GM18951 (cell line): ENCODE results near the gene DEFB113.

Experiments
- POLR2A ChIP-seq: IDR thresholded peaks from 4 replicates; pipeline ENCODE4 v1.6.1; 2011; ENCODE audit warnings: mild to moderate bottlenecking; ENCODE audit not compliant: insufficient read length, insufficient read depth; ENCODE audit errors: extremely low read depth
- in situ Hi-C: fragments of 300-500 bp; cut with MboI; formaldehyde crosslinking; loops from one replicate; pipeline ENCODE4 v1.12.0; 2022; ENCODE audit warnings: low sequenced_read_pairs, mixed read lengths, inconsistent platforms; ENCODE audit not compliant: unreplicated experiment

DEFB113 gene

DNA sequence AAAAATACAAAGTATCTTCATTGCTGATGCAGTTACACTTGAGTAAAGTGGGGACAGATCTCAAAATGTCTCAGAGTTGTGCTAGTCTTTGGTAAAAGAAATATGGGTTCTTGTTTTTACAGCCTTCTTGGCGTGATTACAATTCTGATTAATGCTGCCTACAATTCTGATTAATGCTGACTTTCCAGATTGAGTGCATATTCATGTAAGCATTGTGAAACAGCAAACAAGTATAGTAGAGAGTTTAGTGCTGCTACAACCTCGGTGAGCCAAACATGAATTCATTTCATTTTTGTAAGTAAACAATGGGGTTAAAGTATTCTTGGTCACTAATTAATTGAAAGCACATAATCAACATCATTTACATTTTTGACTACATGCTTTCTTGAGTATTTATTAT is at the start of gene DEFB113:
Gene DEFB113 (minus strand): TSS at position 21 of the 400 bp plus-strand sequence. CDS start 0 bp downstream, at position 21.
- in situ Hi-C loops = no loop called here
- TF ChIP-seq POLR2A = no peak

- in situ Hi-C loops = no loop called here
- TF ChIP-seq POLR2A = no peak
These were observed 38.4 kb upstream of the DEFB113 start for GRCh38 chr6:50007819-50008218.

DNA sequence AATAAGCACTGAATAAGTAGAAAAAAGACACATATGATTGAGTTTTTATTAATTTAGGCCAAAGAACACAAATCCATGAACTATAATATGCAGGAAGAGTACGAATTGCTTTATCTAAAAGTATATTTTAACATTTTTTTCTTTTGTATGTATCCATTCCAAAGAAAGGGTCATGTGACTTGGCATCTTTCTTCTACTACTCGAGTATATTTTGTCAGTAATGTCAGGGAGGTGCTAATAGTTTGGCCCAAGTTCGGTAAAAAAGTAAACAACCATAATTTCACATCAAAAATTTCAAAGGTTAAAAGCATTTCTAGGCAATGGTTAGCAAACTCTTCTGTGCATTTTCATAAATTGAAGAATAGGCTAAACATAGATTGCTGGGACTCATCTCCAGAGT is 33.7 kb upstream of the DEFB113 start:
- TF ChIP-seq POLR2A = no peak
- in situ Hi-C loops = no loop called here

DNA sequence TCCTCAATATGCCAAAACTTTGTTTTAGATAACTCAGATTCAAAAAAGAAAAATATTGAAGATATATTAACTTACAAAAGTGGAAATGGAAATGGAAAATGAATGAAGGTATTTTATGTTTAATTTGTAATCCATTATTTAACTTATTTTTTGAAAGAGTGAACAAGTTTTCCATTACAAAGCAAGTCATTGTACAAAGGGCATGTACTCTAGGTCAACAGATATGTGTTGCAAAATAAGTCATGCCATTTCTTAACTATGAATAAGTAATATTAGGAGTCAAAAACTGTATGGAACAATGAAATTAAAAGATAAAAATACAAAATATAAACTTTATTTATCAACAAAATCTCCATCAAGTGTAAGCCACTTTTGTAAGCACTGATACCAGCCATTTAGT is 25.9 kb upstream of the DEFB113 start:
- in situ Hi-C loops = no loop called here
- TF ChIP-seq POLR2A = no peak

GRCh38 chr6:49988900-49989299 is 19.5 kb upstream of the DEFB113 start:
- TF ChIP-seq POLR2A = no peak
- in situ Hi-C loops = no loop called here

DNA sequence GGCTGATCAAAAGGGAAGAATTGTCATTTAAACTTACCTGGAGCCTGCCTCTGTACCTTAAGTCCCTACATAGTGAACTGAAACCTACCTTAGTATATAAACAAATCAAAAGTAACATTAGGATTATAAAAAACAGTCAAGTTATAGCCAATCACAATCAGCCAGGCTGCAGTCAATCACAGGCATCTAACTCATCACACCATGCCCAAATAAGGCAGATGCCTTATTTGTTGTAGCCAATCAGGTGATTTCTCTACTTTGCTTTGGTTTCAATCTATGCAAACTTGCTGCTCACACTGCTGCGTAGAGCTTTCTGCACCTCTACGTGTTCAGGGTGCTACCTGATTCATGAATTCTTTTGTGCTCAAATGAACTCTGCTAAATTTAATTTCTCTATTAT is 18.3 kb upstream of the DEFB113 start:
- no peak for TF ChIP-seq POLR2A
- in situ Hi-C loops = no loop called here

DNA sequence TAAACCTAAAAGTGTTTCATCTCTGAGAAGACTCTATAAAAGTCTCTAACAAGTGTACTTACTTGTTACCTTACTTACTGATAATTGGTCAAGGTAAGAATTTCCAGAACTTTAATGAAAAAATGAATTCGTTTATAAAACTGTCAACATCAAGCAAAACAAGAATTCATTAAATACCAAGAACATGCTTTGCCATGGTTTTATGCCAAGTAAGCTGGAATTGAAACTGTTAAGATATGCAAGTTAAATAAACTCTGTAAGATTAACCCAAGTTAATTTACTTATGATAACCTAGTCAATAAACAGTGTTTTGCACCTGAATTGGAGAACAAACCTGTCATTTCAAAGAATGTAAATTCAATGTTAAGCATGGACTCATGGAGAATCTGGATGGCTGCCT is 17.1 kb upstream of the DEFB113 start:
- in situ Hi-C loops = no loop called here
- no peak for TF ChIP-seq POLR2A

DNA sequence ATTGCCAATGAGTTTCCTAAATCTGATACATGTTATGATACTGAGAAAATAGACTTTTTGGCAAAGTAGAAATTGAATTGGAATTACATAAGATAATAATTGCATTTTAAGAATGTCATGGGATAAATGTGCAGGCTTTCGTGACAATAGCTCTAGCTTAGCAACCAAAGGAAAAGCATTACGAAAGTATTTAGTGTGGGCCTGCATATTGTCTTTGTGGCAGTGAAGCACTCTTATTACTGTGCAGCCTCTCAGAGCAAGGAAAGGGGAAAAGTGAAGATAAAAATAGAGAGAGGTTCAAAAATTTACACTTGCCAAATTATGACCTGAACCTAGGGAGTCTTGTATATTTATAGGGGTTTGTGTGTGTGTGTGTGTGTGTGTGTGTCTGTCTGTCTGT is 12.6 kb upstream of the DEFB113 start:
- TF ChIP-seq POLR2A = no peak
- in situ Hi-C loops = no loop called here

DNA sequence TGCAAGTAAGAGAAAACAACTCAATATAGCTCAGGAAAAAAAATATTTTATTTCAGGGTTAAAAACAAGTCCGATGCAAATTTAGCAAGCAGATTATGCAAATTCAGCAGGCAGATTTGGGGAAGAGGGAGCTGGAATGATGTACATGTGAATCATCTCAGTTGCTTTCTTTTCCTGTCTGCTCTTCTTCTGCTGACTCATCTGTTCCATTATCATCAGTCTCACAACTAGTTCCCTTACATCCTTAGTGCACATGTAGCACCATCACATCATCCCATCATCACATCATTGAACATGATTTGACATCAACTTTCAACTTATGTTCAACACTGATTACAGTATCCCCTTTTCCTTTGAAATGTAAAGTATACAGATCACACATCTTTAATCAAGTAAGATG is 11.5 kb upstream of the DEFB113 start:
- no peak for TF ChIP-seq POLR2A
- in situ Hi-C loops = no loop called here

DNA sequence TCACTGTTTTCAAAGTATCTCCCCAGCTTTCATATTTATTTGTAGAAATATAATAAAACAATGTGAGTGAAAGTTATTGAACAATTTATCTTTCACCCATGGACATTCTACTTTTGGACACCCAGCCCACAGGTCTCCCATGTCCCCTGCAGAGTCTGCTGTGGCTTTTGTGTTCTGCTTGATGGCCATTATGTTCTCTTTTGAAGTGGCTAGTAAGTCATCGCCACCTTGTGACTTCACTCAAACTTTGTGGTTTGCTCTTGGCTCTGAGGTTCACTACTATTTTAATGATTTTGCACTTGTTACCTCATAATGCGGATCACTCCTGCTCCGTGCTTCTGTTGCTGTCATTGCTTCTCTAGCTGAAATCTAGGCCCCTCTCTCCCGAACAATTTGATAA is 10.2 kb upstream of the DEFB113 start:
- TF ChIP-seq POLR2A = no peak

DNA sequence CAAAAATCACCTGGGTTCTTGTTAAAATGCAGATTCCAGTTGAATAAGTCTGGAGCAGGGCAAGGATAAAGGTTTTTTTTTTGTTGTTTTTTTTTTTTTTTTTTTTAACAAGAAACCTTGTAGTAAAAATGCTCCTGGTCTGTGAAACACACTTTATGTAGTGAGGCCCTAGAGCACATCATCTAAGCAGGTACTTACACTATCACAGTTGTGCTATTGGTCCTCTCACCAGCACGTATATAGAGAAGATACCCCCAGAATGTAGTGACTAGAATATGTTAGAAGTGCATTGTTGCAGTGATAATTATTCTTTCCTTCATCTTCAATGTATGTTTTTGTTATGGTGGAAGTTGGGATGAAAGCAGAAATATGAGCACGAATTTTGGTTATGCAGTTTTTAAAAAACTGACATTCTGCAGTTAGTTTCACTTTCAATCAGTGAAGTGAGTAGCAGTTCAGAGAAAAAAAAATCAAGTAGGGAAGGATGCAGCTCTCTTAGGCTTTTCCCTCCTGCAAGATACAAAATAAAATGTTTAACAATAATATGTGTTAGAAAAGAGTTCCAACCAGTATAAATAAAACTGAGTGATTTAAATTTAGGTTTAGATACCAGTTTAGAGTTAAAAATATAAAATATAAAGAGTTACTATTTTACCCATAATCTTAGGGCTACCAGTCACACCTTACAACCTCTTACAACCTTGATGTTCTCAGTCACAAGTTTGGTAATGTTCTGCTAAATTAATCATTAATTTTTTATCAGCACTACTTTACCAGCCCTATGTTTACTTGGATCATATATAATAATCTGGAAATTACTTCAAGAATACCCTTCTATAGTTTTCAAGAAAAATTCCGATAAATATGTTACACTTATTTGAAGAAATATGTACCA is 9.2 kb upstream of the DEFB113 start:
- in situ Hi-C loops = no loop called here
- TF ChIP-seq POLR2A = no peak

More for the DNA sequence above, 10.2 kb upstream of the DEFB113 start:
- in situ Hi-C loops = no loop called here

GRCh38 chr6:49966823-49967222 is 2.6 kb downstream of the DEFB113 start:
- no peak for TF ChIP-seq POLR2A
- in situ Hi-C loops = no loop called here

DNA sequence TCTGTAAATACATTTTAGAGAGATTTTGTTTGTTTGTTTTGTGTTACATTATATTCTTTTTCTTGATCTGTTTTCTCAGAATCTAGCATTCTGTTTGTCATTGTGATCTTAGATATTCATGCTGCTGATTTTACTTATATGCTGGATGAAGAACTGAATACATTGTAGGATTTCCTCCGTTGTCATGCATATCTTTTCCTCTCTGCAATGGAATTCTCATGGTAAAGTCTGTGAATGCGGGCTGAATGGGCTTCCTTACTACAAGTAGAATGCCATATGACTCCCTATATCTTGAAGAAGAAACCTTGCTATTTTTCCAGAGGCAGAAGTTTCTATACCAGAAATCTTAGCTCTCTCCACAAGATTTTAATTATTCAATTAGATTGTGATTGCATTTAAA is 3.1 kb downstream of the DEFB113 start:
- no peak for TF ChIP-seq POLR2A
- in situ Hi-C loops = no loop called here

DNA sequence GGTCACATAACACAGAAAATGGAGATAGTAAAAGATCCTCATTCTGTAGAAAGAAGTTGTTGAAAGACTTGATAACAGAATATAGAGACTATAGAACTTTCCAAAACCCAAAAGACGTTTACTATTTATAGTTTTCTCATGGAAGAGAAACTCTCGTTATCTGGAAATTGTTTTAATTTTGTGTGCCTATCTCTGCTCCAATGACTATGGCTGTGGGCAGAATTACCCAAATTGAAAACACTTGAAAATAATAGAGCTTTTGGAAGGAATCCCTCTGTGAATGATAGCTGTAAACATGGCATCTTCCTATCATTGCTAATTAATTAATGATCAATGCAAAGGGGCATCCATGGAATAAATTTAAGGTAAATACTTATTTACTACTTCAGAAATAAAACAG is 5.4 kb downstream of the DEFB113 start, which contains the start of gene DEFB114:
Gene DEFB114 (minus strand): TSS at position 101 of the 400 bp plus-strand sequence. CDS start 59 bp downstream, at position 42.
- in situ Hi-C loops = no loop called here
- no peak for TF ChIP-seq POLR2A

DNA sequence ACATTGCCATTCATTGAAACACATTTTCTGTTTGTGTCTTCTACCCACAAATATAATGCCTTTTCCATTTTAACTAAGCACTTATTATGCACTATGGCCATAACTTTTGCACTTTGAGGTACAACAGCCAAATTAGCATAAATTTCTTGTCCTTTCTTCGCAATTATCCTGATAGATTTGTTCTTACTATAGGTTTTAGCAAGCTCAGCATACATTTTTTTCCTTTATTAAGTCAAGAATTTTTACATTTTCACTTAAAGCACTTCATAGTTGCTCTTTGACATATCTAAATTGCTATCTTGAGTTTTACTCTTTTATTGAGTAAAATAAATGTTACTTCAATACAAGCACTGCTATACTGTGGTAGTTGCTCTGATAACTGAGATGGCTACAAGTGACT is 11.2 kb downstream of the DEFB113 start:
- in situ Hi-C loops = no loop called here
- TF ChIP-seq POLR2A = no peak

DNA sequence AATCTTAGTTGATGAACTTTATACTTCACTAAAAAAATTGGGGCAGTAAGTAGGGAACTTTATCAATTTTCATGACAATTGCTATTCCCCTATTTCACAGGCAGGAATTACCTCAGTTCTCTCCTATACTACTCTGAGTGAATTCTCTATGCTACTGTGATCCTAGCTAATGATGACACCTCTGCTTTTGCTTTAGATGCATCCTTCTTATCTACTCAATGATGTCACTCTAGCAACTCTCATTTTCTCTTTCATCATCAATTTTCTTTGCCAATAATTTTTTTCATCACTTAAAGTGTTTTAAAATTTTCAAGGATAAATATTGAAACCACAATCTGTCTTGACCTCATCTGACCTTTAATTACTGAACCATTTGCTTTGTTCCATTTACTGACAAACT is 13.6 kb downstream of the DEFB113 start:
- no peak for TF ChIP-seq POLR2A
- in situ Hi-C loops = no loop called here
